Measurements from ENCODE around the gene HOXA7. TPM values are rescaled to one million over a fixed set of nuclear protein-coding genes. Genes with fewer than 3 reads are reported as not detected.

HOXA7 gene
- total RNA-seq, 1 donor, result 3.6 TPM

DNA sequence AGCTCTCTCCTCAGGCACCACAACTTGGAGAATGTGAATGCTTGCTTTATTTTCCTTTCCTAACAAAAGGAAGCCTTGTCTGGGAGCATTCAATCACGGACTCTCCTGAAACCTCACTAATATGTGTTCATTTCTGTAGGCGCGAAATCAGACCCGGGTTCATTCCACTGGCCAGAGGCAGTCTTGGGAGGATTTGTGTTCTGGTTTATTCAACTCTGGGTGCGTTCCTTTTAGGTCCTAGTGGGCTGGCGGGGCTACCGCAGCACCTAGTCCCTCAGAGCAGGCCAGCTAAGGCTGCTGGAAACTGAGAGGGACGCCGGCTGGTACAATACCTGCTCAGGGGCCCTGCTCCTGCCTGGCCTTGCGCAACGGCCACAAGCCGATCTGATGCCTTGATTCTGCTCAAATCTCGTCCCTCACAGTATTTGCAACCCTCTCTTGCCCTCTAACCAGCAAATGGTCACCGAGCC lies 33.4 kb downstream of the HOXA7 start:
- Histone ChIP-seq H4K20me1 (ENCODE audit: insufficient read depth, low read length) (peaks cover 6% of the 10 kb centered on the region), H3K4me2 (ENCODE audit: insufficient read depth, low read length) (no peak overlapping the region), H3K27ac (ENCODE audit: low read depth, low read length) (no peak overlapping the region), H3K4me1 (ENCODE audit: insufficient read depth, low read length) (no peaks in the 10 kb centered on the region), H3K27me3 (ENCODE audit: insufficient read depth, low read length) (no peaks in the 10 kb centered on the region), H3K9me3 (ENCODE audit: low read depth, low read length) (no peaks in the 10 kb centered on the region), H3K36me3 (ENCODE audit: insufficient read depth, low read length) (peaks cover 13% of the 10 kb centered on the region), H2AFZ (ENCODE audit: low read length) (no peak overlapping the region), H3K4me3 (ENCODE audit: insufficient read depth, low read length) (no peak overlapping the region), H3K79me2 (ENCODE audit: insufficient read depth, low read length) (no peaks in the 10 kb centered on the region)
- peak; percentile 34 for DNase-seq (ENCODE audit: insufficient read length, low spot score, missing footprints)
- TF ChIP-seq, protein P1, sequence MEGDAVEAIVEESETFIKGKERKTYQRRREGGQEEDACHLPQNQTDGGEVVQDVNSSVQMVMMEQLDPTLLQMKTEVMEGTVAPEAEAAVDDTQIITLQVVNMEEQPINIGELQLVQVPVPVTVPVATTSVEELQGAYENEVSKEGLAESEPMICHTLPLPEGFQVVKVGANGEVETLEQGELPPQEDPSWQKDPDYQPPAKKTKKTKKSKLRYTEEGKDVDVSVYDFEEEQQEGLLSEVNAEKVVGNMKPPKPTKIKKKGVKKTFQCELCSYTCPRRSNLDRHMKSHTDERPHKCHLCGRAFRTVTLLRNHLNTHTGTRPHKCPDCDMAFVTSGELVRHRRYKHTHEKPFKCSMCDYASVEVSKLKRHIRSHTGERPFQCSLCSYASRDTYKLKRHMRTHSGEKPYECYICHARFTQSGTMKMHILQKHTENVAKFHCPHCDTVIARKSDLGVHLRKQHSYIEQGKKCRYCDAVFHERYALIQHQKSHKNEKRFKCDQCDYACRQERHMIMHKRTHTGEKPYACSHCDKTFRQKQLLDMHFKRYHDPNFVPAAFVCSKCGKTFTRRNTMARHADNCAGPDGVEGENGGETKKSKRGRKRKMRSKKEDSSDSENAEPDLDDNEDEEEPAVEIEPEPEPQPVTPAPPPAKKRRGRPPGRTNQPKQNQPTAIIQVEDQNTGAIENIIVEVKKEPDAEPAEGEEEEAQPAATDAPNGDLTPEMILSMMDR (IDR thresholded peaks at IDR 0.05; ENCODE audit: extremely low read depth, low read depth, low read length), result no peak

DNA sequence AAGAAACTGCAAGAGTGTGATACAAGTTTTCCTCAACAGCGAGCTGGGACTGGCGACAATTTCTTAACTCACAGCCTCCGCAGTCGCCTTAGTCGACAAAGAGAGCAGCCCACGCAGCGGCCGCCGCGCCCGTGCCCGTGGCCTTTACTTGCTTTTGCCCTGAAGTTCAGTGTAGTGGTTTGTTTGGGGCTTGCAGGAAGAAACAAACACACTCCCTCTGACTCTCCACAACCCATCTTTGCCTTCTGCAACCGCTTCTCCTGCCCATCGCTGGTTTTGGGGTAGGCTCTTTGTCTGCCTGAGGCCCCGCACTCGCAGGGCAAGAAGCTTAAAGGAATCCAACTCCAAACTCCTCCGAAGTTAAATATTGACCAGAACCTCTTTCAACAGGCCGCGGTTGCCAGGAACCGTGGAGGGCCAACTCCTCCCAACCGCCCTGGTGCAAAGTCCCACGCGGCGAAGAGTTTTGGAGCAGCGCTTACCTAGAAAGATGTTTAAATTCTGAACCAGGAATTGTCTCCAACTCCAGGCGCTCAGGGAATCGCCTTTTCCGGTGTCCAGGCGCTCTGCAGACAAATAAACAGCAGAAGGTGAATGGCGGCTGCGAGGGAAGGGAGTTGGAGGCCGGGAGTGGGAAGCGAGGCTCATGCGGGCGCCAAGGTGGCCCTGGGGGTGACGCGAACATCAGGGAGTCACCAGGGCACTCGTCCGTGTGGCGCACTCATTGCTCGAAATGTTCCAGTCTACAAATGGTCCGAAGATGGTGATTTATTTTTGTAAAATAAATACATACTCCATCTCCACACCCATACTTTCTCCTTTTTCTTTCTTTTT lies 34.2 kb downstream of the HOXA7 start:
- Histone ChIP-seq H3K4me3 (ENCODE audit: insufficient read depth, low read length) (no peak overlapping the region), H3K9me3 (ENCODE audit: low read depth, low read length) (no peaks in the 10 kb centered on the region), H3K4me1 (ENCODE audit: insufficient read depth, low read length) (no peaks in the 10 kb centered on the region), H3K79me2 (ENCODE audit: insufficient read depth, low read length) (no peaks in the 10 kb centered on the region), H3K36me3 (ENCODE audit: insufficient read depth, low read length) (peaks cover 13% of the 10 kb centered on the region), H2AFZ (ENCODE audit: low read length) (no peak overlapping the region), H3K27me3 (ENCODE audit: insufficient read depth, low read length) (no peaks in the 10 kb centered on the region), H3K4me2 (ENCODE audit: insufficient read depth, low read length) (no peak overlapping the region), H4K20me1 (ENCODE audit: insufficient read depth, low read length) (peaks cover 10% of the 10 kb centered on the region), H3K27ac (ENCODE audit: low read depth, low read length) (no peak overlapping the region)
- peak; percentile 3 for DNase-seq (ENCODE audit: insufficient read length, low spot score, missing footprints)
- TF ChIP-seq, protein P1 (IDR thresholded peaks at IDR 0.05; ENCODE audit: extremely low read depth, low read depth, low read length), result no peak

DNA sequence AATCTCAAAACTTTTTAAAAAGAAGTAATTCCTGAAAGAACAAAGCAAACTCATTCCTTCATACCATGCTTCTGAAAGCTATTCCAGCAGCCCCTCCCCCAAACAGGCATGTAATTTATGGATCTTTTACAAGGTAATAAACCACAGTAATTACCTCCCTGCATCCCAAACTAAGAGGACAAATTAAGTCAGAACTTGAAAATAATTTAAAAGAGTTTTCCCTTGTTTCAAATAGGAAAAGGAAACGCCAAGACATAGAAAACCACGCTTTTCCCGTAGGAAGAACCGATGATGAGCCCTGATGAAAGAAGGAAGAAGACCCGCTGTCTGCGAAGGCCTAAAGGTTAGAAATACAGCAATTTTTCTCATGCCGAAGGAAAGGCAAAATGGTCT lies 34.8 kb downstream of the HOXA7 start:
- TF ChIP-seq, protein P1 (IDR thresholded peaks at IDR 0.05; ENCODE audit: extremely low read depth, low read depth, low read length), result no peak
- peaks cover 13% of the 10 kb centered on the region for H3K36me3 ChIP-seq (ENCODE audit: insufficient read depth, low read length)
- H3K79me2 ChIP-seq (ENCODE audit: insufficient read depth, low read length), result no peaks in the 10 kb centered on the region
- H2AFZ ChIP-seq (ENCODE audit: low read length), result no peak overlapping the region
- H3K4me2 ChIP-seq (ENCODE audit: insufficient read depth, low read length), result no peak overlapping the region
- H3K4me1 ChIP-seq (ENCODE audit: insufficient read depth, low read length), result no peaks in the 10 kb centered on the region
- H4K20me1 ChIP-seq (ENCODE audit: insufficient read depth, low read length), result peaks cover 16% of the 10 kb centered on the region
- H3K27me3 ChIP-seq (ENCODE audit: insufficient read depth, low read length), result no peaks in the 10 kb centered on the region
- DNase-seq (ENCODE audit: insufficient read length, low spot score, missing footprints), result peak; percentile 37
- no peaks in the 10 kb centered on the region for H3K9me3 ChIP-seq (ENCODE audit: low read depth, low read length)
- H3K4me3 ChIP-seq (ENCODE audit: insufficient read depth, low read length), result no peak overlapping the region
- H3K27ac ChIP-seq (ENCODE audit: low read depth, low read length), result no peak overlapping the region

DNA sequence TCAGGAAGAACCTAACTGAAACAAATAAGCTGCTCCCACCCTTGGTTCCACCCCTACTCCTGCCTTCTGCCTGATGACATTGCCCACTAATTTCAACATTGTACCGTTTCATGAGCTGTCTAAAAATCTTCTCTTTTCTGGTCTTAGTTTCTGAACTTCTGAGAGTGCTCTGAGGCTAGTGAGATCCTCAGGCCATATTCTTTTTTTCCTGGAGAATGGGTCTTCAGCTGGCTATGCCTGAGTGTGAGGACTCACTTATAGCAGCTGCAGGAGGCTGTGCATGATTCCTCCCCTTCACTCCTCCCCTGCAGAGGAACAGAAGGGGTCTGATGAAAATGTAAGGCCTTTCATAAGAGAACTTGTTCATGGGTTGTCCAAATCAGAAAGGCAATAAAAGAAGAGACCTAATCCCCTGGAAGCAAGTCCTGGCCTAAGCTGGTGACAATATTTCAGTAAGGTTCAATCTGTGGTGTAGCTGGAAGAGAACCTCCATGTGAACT lies 37.0 kb downstream of the HOXA7 start:
- TF ChIP-seq, protein P1 (IDR thresholded peaks at IDR 0.05; ENCODE audit: extremely low read depth, low read depth, low read length), result no peak
- peaks cover 8% of the 10 kb centered on the region for H3K79me2 ChIP-seq (ENCODE audit: insufficient read depth, low read length)
- peaks cover 23% of the 10 kb centered on the region for H4K20me1 ChIP-seq (ENCODE audit: insufficient read depth, low read length)
- no peaks in the 10 kb centered on the region for H3K9me3 ChIP-seq (ENCODE audit: low read depth, low read length)
- no peaks in the 10 kb centered on the region for H3K27me3 ChIP-seq (ENCODE audit: insufficient read depth, low read length)
- H3K4me3 ChIP-seq (ENCODE audit: insufficient read depth, low read length), result no peak overlapping the region
- H3K36me3 ChIP-seq (ENCODE audit: insufficient read depth, low read length), result peaks cover 17% of the 10 kb centered on the region
- H2AFZ ChIP-seq (ENCODE audit: low read length), result no peak overlapping the region
- peaks cover 11% of the 10 kb centered on the region for H3K4me1 ChIP-seq (ENCODE audit: insufficient read depth, low read length)
- DNase-seq (ENCODE audit: insufficient read length, low spot score, missing footprints), result peak; percentile 5
- H3K27ac ChIP-seq (ENCODE audit: low read depth, low read length), result no peak overlapping the region
- H3K4me2 ChIP-seq (ENCODE audit: insufficient read depth, low read length), result no peak overlapping the region
